B cell (primary cell): ENCODE measurements around the gene TBC1D23. TPM values are rescaled to one million over a fixed set of nuclear protein-coding genes. Genes with fewer than 3 reads are reported as not detected.

Experiments
- ATAC-seq: fragments of 200-7000 bp; cut with Tn5 transposase; one replicate; pipeline ENCODE4 v1.10.0; 2021; ENCODE audit warnings: low read depth, mild to moderate bottlenecking, moderate number of reproducible peaks, moderate library complexity
- CTCF ChIA-PET: fragments of 350-600 bp; sonication (Branson Sonifier 250); formaldehyde crosslinking; loops from one replicate; lab custom pipeline; 2021; ENCODE audit warnings: antibody characterized with exemption, inconsistent platforms; lab: Charles Lee
- POLR2A ChIA-PET: fragments of 350-600 bp; sonication (Branson Sonifier 250); formaldehyde crosslinking; loops from one replicate; lab custom pipeline; 2021; ENCODE audit warnings: antibody characterized with exemption; lab: Charles Lee
- DNase-seq: peaks from one replicate; pipeline ENCODE4 v3.0.0; 2013
- H2AFZ ChIP-seq: 2 replicates; pipeline ENCODE4 v1.6.1; 2012; ENCODE audit warnings: mild to moderate bottlenecking, low read depth, low read length; ENCODE audit not compliant: insufficient read depth, poor library complexity, severe bottlenecking
- H3K27ac ChIP-seq, 2 donors: 1 replicate in 1 of 2; 2 replicates in 1 of 2; pipeline ENCODE4 v1.5.1; 2012 to 2013; ENCODE audit warnings: low read length in 2 of 2, mild to moderate bottlenecking in 2 of 2, moderate library complexity in 1 of 2
- H3K27me3 ChIP-seq, 4 experiments: fragments of 200-600 bp in 1 of 4; sonication (generic) in 1 of 4; replicated peaks in 1 of 4; 1 replicate in 2 of 4; 2 replicates in 2 of 4; pipeline versions ENCODE4 v1.6.1 to v1.7.0; 2013 to 2016; ENCODE audit warnings: low read length in 3 of 4, mild to moderate bottlenecking in 2 of 4, mixed read lengths in 1 of 4, moderate library complexity in 1 of 4; ENCODE audit not compliant: insufficient read depth in 4 of 4, control insufficient read depth in 3 of 4; ENCODE audit errors: control extremely low read depth in 1 of 4
- H3K36me3 ChIP-seq, 2 experiments: replicated peaks in 1 of 2; 1 replicate in 1 of 2; 2 replicates in 1 of 2; pipeline versions ENCODE4 v1.6.1 to v1.7.1; 2013; ENCODE audit warnings: low read length in 1 of 2; ENCODE audit not compliant: insufficient read depth in 2 of 2, control insufficient read depth in 1 of 2; ENCODE audit errors: control extremely low read depth in 1 of 2, extremely low read depth in 1 of 2
- H3K4me1 ChIP-seq, 2 donors: fragments of 200-600 bp in 1 of 2; sonication (generic) in 1 of 2; 1 replicate in 1 of 2; 2 replicates in 1 of 2; pipeline versions ENCODE4 v1.5.1 to v1.6.1; 2013 to 2017; ENCODE audit warnings: low read length in 2 of 2; ENCODE audit not compliant: control insufficient read depth in 2 of 2, insufficient read depth in 2 of 2
- H3K4me2 ChIP-seq: replicated peaks from 2 replicates; pipeline ENCODE3; 2012; ENCODE audit warnings: mild to moderate bottlenecking, low read depth, low read length; ENCODE audit not compliant: poor library complexity, severe bottlenecking
- H3K4me3 ChIP-seq, 5 experiments: fragments of 200-600 bp in 1 of 5; sonication (generic) in 1 of 5; 1 replicate in 3 of 5; 2 replicates in 2 of 5; pipeline versions ENCODE4 v1.5.1 to v1.7.0; 2011 to 2016; ENCODE audit warnings: low read length in 4 of 5, mild to moderate bottlenecking in 4 of 5, low read depth in 2 of 5, control low read depth in 1 of 5, moderate library complexity in 1 of 5; ENCODE audit not compliant: insufficient read depth in 1 of 5; ENCODE audit errors: control extremely low read depth in 1 of 5, extremely low read depth in 1 of 5
- H3K79me2 ChIP-seq: fragments of 200-600 bp; sonication (generic); one replicate; pipeline ENCODE4 v1.6.0; 2016; ENCODE audit warnings: low read length; ENCODE audit not compliant: control insufficient read depth, insufficient read depth
- H3K9ac ChIP-seq: fragments of 200-600 bp; sonication (generic); 2 replicates; pipeline ENCODE4 v1.6.1; 2017; ENCODE audit warnings: mild to moderate bottlenecking, low read length, moderate library complexity
- H3K9me3 ChIP-seq, 3 donors: one replicate each; pipeline versions ENCODE4 v1.6.1 to v1.7.1; 2013; ENCODE audit warnings: low read length in 2 of 3; ENCODE audit not compliant: control insufficient read depth in 2 of 3, insufficient read depth in 1 of 3; ENCODE audit errors: control extremely low read depth in 1 of 3
- H4K20me1 ChIP-seq: 2 replicates; pipeline ENCODE4 v1.6.0; 2012; ENCODE audit warnings: mild to moderate bottlenecking, low read length; ENCODE audit not compliant: insufficient read depth, control insufficient read depth, poor library complexity, severe bottlenecking
- H3K27ac Mint-ChIP-seq: one replicate; pipeline ENCODE4 v1.8.0; 2021; ENCODE audit warnings: mixed read lengths
- H3K27me3 Mint-ChIP-seq: one replicate; pipeline ENCODE4 v1.8.0; 2021; ENCODE audit warnings: mixed read lengths
- H3K4me1 Mint-ChIP-seq: one replicate; pipeline ENCODE4 v1.8.0; 2021; ENCODE audit warnings: mixed read lengths
- H3K4me3 Mint-ChIP-seq: one replicate; pipeline ENCODE4 v1.8.0; 2021; ENCODE audit warnings: mixed read lengths
- H3K9me3 Mint-ChIP-seq: one replicate; pipeline ENCODE4 v1.8.0; 2022; ENCODE audit warnings: mixed read lengths; ENCODE audit not compliant: insufficient read depth
- CTCF ChIP-seq: fragments of 200-600 bp; IDR thresholded peaks from one replicate; pipeline ENCODE4 v1.8.0; 2022; ENCODE audit warnings: antibody characterized with exemption, mild to moderate bottlenecking
- EZH2 ChIP-seq: IDR thresholded peaks from 2 replicates; pipeline ENCODE4 v1.6.1; 2012; ENCODE audit warnings: borderline replicate concordance, low read depth, mild to moderate bottlenecking, moderate library complexity, low read length; ENCODE audit not compliant: insufficient read depth, poor library complexity, severe bottlenecking
- WGBS: methylation state at CpG from one replicate; pipeline ENCODE4 v1.1.5; 2013; ENCODE audit warnings: missing lambda C conversion rate; ENCODE audit not compliant: insufficient coverage; 5-methylcytosine and 5-hydroxymethylcytosine counted together
- intact Hi-C: fragments of 100-400 bp; cut with micrococcal nuclease; formaldehyde crosslinking; loops from one replicate; pipeline ENCODE4 v1.10.0; 2022
- polyA plus RNA-seq: library from polyadenylated mRNA; depleted of rRNA; stranded (reverse); fragments of >200 nt; gene quantifications from 2 replicates; pipeline ENCODE4 v1.2.3, GENCODE V29; 2012
- total RNA-seq, 2 donors: library from RNA; stranded (reverse); fragments of 120-200 nt in 1 of 2; gene quantifications; 1 replicate in 1 of 2; 2 replicates in 1 of 2; pipeline versions ENCODE4 v1.2.3 to v1.2.4, GENCODE V29; 2013 to 2022

TBC1D23 gene
- total and polyA plus RNA-seq, 2 donors (not counting 1 experiment from before 2014, with no cell fraction given), result 7.2 to 36.5 TPM

GRCh38 chr3:100274361-100274760 is 13.6 kb downstream of the TBC1D23 start:
- Mint-ChIP-seq H3K27me3 (no peaks in the 10 kb centered on the region), H3K4me1 (peaks cover 33% of the 10 kb centered on the region), H3K4me3 (no peak overlapping the region), H3K27ac (no peak overlapping the region), H3K9me3 (no peaks in the 10 kb centered on the region)
- Histone ChIP-seq H3K9me3 (no peaks in the 10 kb centered on the region), H2AFZ (no peak overlapping the region), H3K79me2 (peaks cover 59% of the 10 kb centered on the region), H3K36me3 (peaks cover 0 to 2% of the 10 kb centered on the region in 2 experiments), H3K4me2 (no peak overlapping the region), H3K27me3 (no peaks in the 10 kb centered on the region), H3K4me3 (no peak overlapping the region), H3K9ac (no peak overlapping the region), H4K20me1 (peaks cover 51% of the 10 kb centered on the region), H3K27ac (no peak overlapping the region), H3K4me1 (peaks cover 0 to 3% of the 10 kb centered on the region in 2 donors)
- ChIA-PET CTCF (interaction anchor here (1.0 kb wide), 1 partner anchor 20 kb away, joined by 4 read pairs; no protein-coding TSS in a partner anchor), POLR2A (no interaction called here)
- no peak for TF ChIP-seq CTCF
- TF ChIP-seq EZH2, result no peak
- ATAC-seq (no peak), DNase-seq (no peak)
- no CpG with 5 or more reads among the region's 5 CpGs for WGBS
- intact Hi-C loops, result no loop called here

GRCh38 chr3:100277255-100277800 is 16.5 kb downstream of the TBC1D23 start:
- Histone ChIP-seq H4K20me1 (peaks cover 32% of the 10 kb centered on the region), H3K27ac (no peak overlapping the region), H3K4me3 (no peak overlapping the region), H2AFZ (no peak overlapping the region), H3K4me2 (no peak overlapping the region), H3K79me2 (peaks cover 35% of the 10 kb centered on the region), H3K4me1 (no peaks in the 10 kb centered on the region), H3K27me3 (no peaks in the 10 kb centered on the region), H3K9ac (no peak overlapping the region), H3K36me3 (peaks cover 7 to 8% of the 10 kb centered on the region in 2 experiments), H3K9me3 (no peaks in the 10 kb centered on the region)
- Mint-ChIP-seq H3K9me3 (no peaks in the 10 kb centered on the region), H3K4me3 (no peak overlapping the region), H3K27me3 (no peaks in the 10 kb centered on the region), H3K4me1 (peaks cover 17% of the 10 kb centered on the region), H3K27ac (no peak overlapping the region)
- ATAC-seq (no peak), DNase-seq (no peak)
- no peak for TF ChIP-seq CTCF
- TF ChIP-seq EZH2, result no peak
- WGBS, result no CpG with 5 or more reads among the region's 1 CpG
- CTCF ChIA-PET, result interaction anchor here (0.7 to 1.4 kb wide), 3 partner anchors 23 to 1677 kb away, joined by 3 to 5 read pairs (median 3); no protein-coding TSS in a partner anchor
- intact Hi-C loops, result loop anchor here (1.0 kb wide), 1 partner anchor 46 kb away; no protein-coding TSS in a partner anchor
- POLR2A ChIA-PET, result no interaction called here
